H1 (cell line): ENCODE measurements around the gene SLC48A1. TPM values are rescaled to one million over a fixed set of nuclear protein-coding genes. Genes with fewer than 3 reads are reported as not detected.
A peak's percentile ranks its signal among the peaks of the same experiment; 100 is the strongest.

Source experiments
- CTCF ChIA-PET: fragments of 300-600 bp; sonication (Branson Sonifier 250); formaldehyde crosslinking; loops from one replicate; lab custom pipeline; 2021; ENCODE audit not compliant: partially characterized antibody; lab: Charles Lee
- POLR2A ChIA-PET: fragments of 300-600 bp; sonication (Branson Sonifier 250); formaldehyde crosslinking; loops from one replicate; lab custom pipeline; 2021; ENCODE audit warnings: inconsistent platforms; ENCODE audit not compliant: partially characterized antibody; lab: Charles Lee
- DNase-seq, 2 experiments: peaks; one replicate each; pipeline versions ENCODE4 v3.0.0 to v3.0.0-alpha.2; 2010 to 2022; ENCODE audit warnings: low spot score in 2 of 2, low read depth in 1 of 2, mixed read lengths in 1 of 2
- FAIRE-seq: peaks from 2 replicates; lab custom pipeline; 2011; peaks lifted over from hg19 to GRCh38; lab: Jason Lieb, UNC
- H2AFZ ChIP-seq: 2 replicates; pipeline ENCODE4 v1.8.1; 2012; ENCODE audit warnings: low read length, inconsistent platforms
- H2AK5ac ChIP-seq: 2 replicates; pipeline ENCODE4 v1.6.1; 2013; ENCODE audit warnings: low read depth, low read length
- H2BK120ac ChIP-seq: replicated peaks from 2 replicates; pipeline ENCODE3; 2013; ENCODE audit warnings: low read depth, low read length, inconsistent platforms
- H2BK12ac ChIP-seq: 2 replicates; pipeline ENCODE4 v1.6.1; 2013; ENCODE audit warnings: low read depth, low read length
- H2BK15ac ChIP-seq: 2 replicates; pipeline ENCODE4 v1.6.1; 2013; ENCODE audit warnings: low read length
- H2BK20ac ChIP-seq: 2 replicates; pipeline ENCODE4 v1.6.1; 2013; ENCODE audit warnings: low read length
- H2BK5ac ChIP-seq: 2 replicates; pipeline ENCODE4 v1.6.1; 2013; ENCODE audit warnings: low read depth, low read length
- H3K14ac ChIP-seq: 2 replicates; pipeline ENCODE4 v1.6.1; 2013; ENCODE audit warnings: inconsistent platforms; ENCODE audit not compliant: insufficient read length
- H3K18ac ChIP-seq: 2 replicates; pipeline ENCODE4 v1.6.1; 2013; ENCODE audit warnings: low read length; ENCODE audit errors: extremely low read depth
- H3K23ac ChIP-seq: 2 replicates; pipeline ENCODE4 v1.6.1; 2013; ENCODE audit warnings: inconsistent platforms; ENCODE audit not compliant: insufficient read length
- H3K23me2 ChIP-seq: 2 replicates; pipeline ENCODE4 v1.6.1; 2013; ENCODE audit warnings: low read depth, low read length
- H3K27ac ChIP-seq: 2 replicates; pipeline ENCODE4 v1.6.1; 2011; ENCODE audit warnings: low read depth, low read length, inconsistent platforms
- H3K27me3 ChIP-seq, 4 experiments: replicated peaks in 1 of 4; 1 replicate in 1 of 4; 2 replicates in 3 of 4; pipeline versions ENCODE4 v1.6.1 to v1.8.1; 2011 to 2013; ENCODE audit warnings: low read length in 3 of 4, mild to moderate bottlenecking in 3 of 4, inconsistent platforms in 2 of 4, mixed read lengths in 2 of 4, moderate library complexity in 1 of 4; ENCODE audit not compliant: control insufficient read depth in 3 of 4, insufficient read depth in 3 of 4; ENCODE audit errors: extremely low read depth in 1 of 4
- H3K36me3 ChIP-seq, 4 experiments: 2 replicates each; pipeline versions ENCODE4 v1.6.1 to v1.8.1; 2011 to 2013; ENCODE audit warnings: mild to moderate bottlenecking in 4 of 4, low read length in 3 of 4, moderate library complexity in 2 of 4, control low read depth in 1 of 4, inconsistent platforms in 1 of 4; ENCODE audit not compliant: insufficient read depth in 4 of 4, control insufficient read depth in 2 of 4
- H3K4ac ChIP-seq: replicated peaks from 2 replicates; pipeline ENCODE3; 2013; ENCODE audit warnings: low read length, low read depth, mixed read lengths, inconsistent platforms; ENCODE audit not compliant: insufficient read length
- H3K4me1 ChIP-seq, 4 experiments: replicated peaks in 1 of 4; 1 replicate in 1 of 4; 2 replicates in 3 of 4; pipeline versions ENCODE4 v1.6.1 to v1.8.1; 2011 to 2013; ENCODE audit warnings: low read length in 3 of 4, inconsistent platforms in 2 of 4, mixed read lengths in 1 of 4; ENCODE audit not compliant: insufficient read depth in 4 of 4, control insufficient read depth in 3 of 4
- H3K4me2 ChIP-seq, 2 experiments: 2 replicates each; pipeline versions ENCODE4 v1.6.1 to v1.8.1; 2011 to 2013; ENCODE audit warnings: low read depth in 2 of 2, low read length in 2 of 2, control low read depth in 1 of 2, inconsistent platforms in 1 of 2, mild to moderate bottlenecking in 1 of 2; ENCODE audit not compliant: insufficient read depth in 1 of 2
- H3K4me3 ChIP-seq, 4 experiments: fragments of 200-600, 300-600 bp in 1 of 4; sonication (generic), shearing (Covaris generic), sonication (Bioruptor Twin) in 1 of 4; 2 replicates each; pipeline versions ENCODE4 v1.5.1 to v1.8.1; 2011 to 2016; ENCODE audit warnings: low read length in 4 of 4, low read depth in 3 of 4, control low read depth in 2 of 4, inconsistent platforms in 2 of 4, mild to moderate bottlenecking in 2 of 4, mixed read lengths in 1 of 4, moderate library complexity in 1 of 4; ENCODE audit not compliant: insufficient read depth in 2 of 4; ENCODE audit errors: extremely low read depth in 1 of 4
- H3K56ac ChIP-seq: replicated peaks from 2 replicates; pipeline ENCODE3; 2013; ENCODE audit warnings: low read depth, mild to moderate bottlenecking, mixed read lengths, low read length, inconsistent platforms; ENCODE audit not compliant: insufficient read length
- H3K79me1 ChIP-seq: 2 replicates; pipeline ENCODE4 v1.6.1; 2013; ENCODE audit warnings: low read depth, low read length, control low read depth
- H3K79me2 ChIP-seq, 2 experiments: 2 replicates each; pipeline versions ENCODE4 v1.6.1 to v1.8.1; 2012 to 2013; ENCODE audit warnings: low read length in 2 of 2, mild to moderate bottlenecking in 2 of 2, inconsistent platforms in 1 of 2; ENCODE audit not compliant: insufficient read depth in 2 of 2, control insufficient read depth in 1 of 2
- H3K9ac ChIP-seq, 4 experiments: replicated peaks in 1 of 4; 1 replicate in 1 of 4; 2 replicates in 3 of 4; pipeline versions ENCODE4 v1.6.1 to v1.8.1; 2011 to 2013; ENCODE audit warnings: low read depth in 3 of 4, low read length in 3 of 4, control low read depth in 2 of 4, mild to moderate bottlenecking in 2 of 4, moderate library complexity in 2 of 4, inconsistent platforms in 1 of 4; ENCODE audit errors: extremely low read depth in 1 of 4
- H3K9me3 ChIP-seq, 2 experiments: 2 replicates each; pipeline versions ENCODE4 v1.6.1 to v1.8.1; 2012 to 2013; ENCODE audit warnings: mild to moderate bottlenecking in 2 of 2, moderate library complexity in 2 of 2, control low read depth in 1 of 2, inconsistent platforms in 1 of 2, low read depth in 1 of 2, low read length in 1 of 2, mixed read lengths in 1 of 2; ENCODE audit not compliant: insufficient read depth in 2 of 2
- H4K20me1 ChIP-seq, 2 experiments: replicated peaks in 1 of 2; 2 replicates each; pipeline versions ENCODE3 to v1.8.1; 2011 to 2013; ENCODE audit warnings: inconsistent platforms in 2 of 2, low read length in 2 of 2, mild to moderate bottlenecking in 1 of 2; ENCODE audit not compliant: insufficient read depth in 2 of 2, control insufficient read depth in 1 of 2
- H4K5ac ChIP-seq: 2 replicates; pipeline ENCODE4 v1.6.1; 2013; ENCODE audit warnings: low read length, low read depth, mixed read lengths, inconsistent platforms; ENCODE audit not compliant: insufficient read length
- H4K8ac ChIP-seq: 2 replicates; pipeline ENCODE4 v1.8.0; 2013; ENCODE audit warnings: mild to moderate bottlenecking, moderate library complexity, low read length, inconsistent platforms; ENCODE audit not compliant: insufficient read depth; ENCODE audit errors: extremely low read depth
- H4K91ac ChIP-seq: replicated peaks from 2 replicates; pipeline ENCODE3; 2013; ENCODE audit warnings: low read length, mixed read lengths, inconsistent platforms; ENCODE audit not compliant: insufficient read length
- BCL11A ChIP-seq, 2 experiments: IDR thresholded peaks; one replicate each; pipeline ENCODE4 v1.6.1; 2011; ENCODE audit warnings: low read depth in 2 of 2, low read length in 2 of 2, mild to moderate bottlenecking in 2 of 2
- CBX5 ChIP-seq: fragments of 300-800, 300-1000 bp; sonication (generic); IDR thresholded peaks from 2 replicates; pipeline ENCODE4 v1.7.1; 2016; ENCODE audit warnings: antibody characterized with exemption, low read length, low read depth
- PHF8 ChIP-seq: fragments of 200-600 bp; sonication (generic); conservative IDR thresholded peaks from 2 replicates; pipeline ENCODE4 v1.7.1; 2012; ENCODE audit warnings: low read depth, mild to moderate bottlenecking, inconsistent platforms, low read length, moderate library complexity
- SAP30 ChIP-seq: fragments of 300-600 bp; sonication (generic); IDR thresholded peaks from 2 replicates; pipeline ENCODE4 v1.7.1; 2012; ENCODE audit warnings: low read length, moderate library complexity, mild to moderate bottlenecking, inconsistent platforms; ENCODE audit not compliant: insufficient read depth, insufficient replicate concordance
- SP1 ChIP-seq: IDR thresholded peaks from 2 replicates; pipeline ENCODE4 v1.6.1; 2011; ENCODE audit warnings: low read depth, low read length
- SP2 ChIP-seq: IDR thresholded peaks from 2 replicates; pipeline ENCODE4 v1.6.1; 2012; ENCODE audit warnings: mild to moderate bottlenecking, low read length, inconsistent platforms
- TAF1 ChIP-seq: IDR thresholded peaks from 2 replicates; pipeline ENCODE4 v1.6.1; 2011; ENCODE audit warnings: mild to moderate bottlenecking, low read depth, low read length
- TBP ChIP-seq: IDR thresholded peaks from 2 replicates; pipeline ENCODE4 v1.6.1; 2011; ENCODE audit warnings: low read depth, low read length, improper control_type of control experiment
- USF2 ChIP-seq: IDR thresholded peaks from 2 replicates; pipeline ENCODE4 v1.6.1; 2011; ENCODE audit warnings: low read length, improper control_type of control experiment
- WGBS, 2 experiments: shearing (Covaris generic) in 1 of 2; methylation state at CpG; one replicate each; pipeline versions ENCODE4 v1.1.6 to v1.1.7; 2013 to 2015; ENCODE audit warnings: low lambda C conversion rate in 2 of 2, mixed read lengths in 2 of 2, inconsistent platforms in 1 of 2, low coverage in 1 of 2, missing lambda C conversion rate in 1 of 2; ENCODE audit not compliant: insufficient replicate concordance in 2 of 2, insufficient coverage in 1 of 2, insufficient read length in 1 of 2; ENCODE audit errors: extremely low coverage in 1 of 2, missing lambda C conversion rate in 1 of 2; 5-methylcytosine and 5-hydroxymethylcytosine counted together
- polyA plus RNA-seq, 7 experiments: library from polyadenylated mRNA; depleted of rRNA in 3 of 7; stranded (reverse) in 5 of 7; unstranded in 2 of 7; fragments of >200 nt in 5 of 7; fragments of 200-250 nt in 2 of 7; gene quantifications; 1 replicate in 5 of 7; 2 replicates in 1 of 7; 4 replicates in 1 of 7; pipeline versions ENCODE4 v1.2.1 to v1.2.3, GENCODE V29; 2011 to 2013; ENCODE audit warnings: missing spikeins in 2 of 7, mixed read lengths in 2 of 7
- total RNA-seq: library from RNA; stranded (reverse); fragmentation: NEBNext Ultra II Directional; extraction: Animal tissue kit (Norgen Biotek cat#: 25700); gene quantifications from 2 replicates; pipeline ENCODE4 v1.2.1, GENCODE V29; 2021
- TF ChIP-seq, protein P1 (sequence below), 3 experiments: IDR thresholded peaks; 1 replicate in 2 of 3; 2 replicates in 1 of 3; pipeline versions ENCODE4 v1.5.1 to v1.6.1; 2011; ENCODE audit warnings: low read length in 3 of 3, mild to moderate bottlenecking in 3 of 3, inconsistent platforms in 2 of 3, low read depth in 1 of 3, moderate library complexity in 1 of 3; ENCODE audit not compliant: insufficient read depth in 1 of 3; ENCODE audit errors: control extremely low read depth in 1 of 3

SLC48A1 gene
- total and polyA plus RNA-seq, 2 of the 8 experiments (the other 6 are each of a cell fraction or from before 2014, with no cell fraction given): 9.5 to 14.1 TPM

DNA sequence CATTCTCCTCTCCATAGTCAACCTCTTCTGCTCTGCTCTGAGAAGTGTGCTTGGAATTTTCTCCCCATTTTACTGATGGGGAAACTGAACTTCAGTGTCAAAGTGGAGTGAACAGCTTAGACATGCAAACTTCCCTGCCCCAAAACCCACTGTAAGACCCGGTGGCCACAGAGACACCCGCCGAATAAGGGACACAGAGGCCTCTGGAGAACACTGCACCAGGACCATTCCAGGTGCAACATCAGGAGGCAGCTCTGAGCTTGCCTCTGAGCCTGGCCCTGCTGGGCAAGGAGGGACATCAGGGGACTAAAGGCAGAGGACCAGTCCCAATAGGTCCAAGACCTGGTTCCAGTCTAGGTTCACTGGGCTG lies 45.0 kb downstream of the SLC48A1 start:
- Histone ChIP-seq H3K9me3 (no peaks in the 10 kb centered on the region), H3K4me2 (peak overlapping the region; percentile 42 to 82; a peak in 2 of 4 replicates), H4K91ac (no peak overlapping the region), H3K27ac (no peak overlapping the region), H4K5ac (no peak overlapping the region), H3K79me1 (peaks cover 8% of the 10 kb centered on the region), H2AK5ac (no peak overlapping the region), H3K9ac (no peak overlapping the region), H3K18ac (no peak overlapping the region), H3K4me3 (peak overlapping the region in 1 of 4 experiments; percentile 79; a peak in 2 of 8 replicates), H3K4me1 (peaks cover 14 to 58% (median 48%) of the 10 kb centered on the region in 4 experiments), H3K23ac (no peak overlapping the region), H3K79me2 (peaks cover 4 to 56% of the 10 kb centered on the region in 2 experiments; a peak in 3 of 4 replicates), H3K4ac (no peak overlapping the region), H4K20me1 (peaks cover 2 to 16% of the 10 kb centered on the region in 2 experiments), H2BK20ac (no peak overlapping the region), H3K23me2 (peaks cover 9% of the 10 kb centered on the region), H2BK5ac (peak overlapping the region; percentile 69; the same call in 1 of the 2 replicates), H2BK120ac (no peak overlapping the region), H3K36me3 (no peaks in the 10 kb centered on the region), H3K14ac (no peak overlapping the region), H2BK12ac (peak overlapping the region; percentile 22; the same call in 1 of the 2 replicates), H3K56ac (no peak overlapping the region), H2AFZ (no peak overlapping the region), H4K8ac (no peak overlapping the region), H3K27me3 (no peaks in the 10 kb centered on the region; a peak in 1 of 7 replicates), H2BK15ac (no peak overlapping the region)
- ChIA-PET CTCF (interaction anchor here (0.9 to 58.8 kb wide), 15 partner anchors 8 to 347 kb away, joined by 3 to 2001 read pairs (median 7); partner anchors contain the start of gene RAPGEF3), POLR2A (interaction anchor here (1.7 to 29.3 kb wide), 3 partner anchors 16 to 20 kb away, joined by 5 to 480 read pairs (median 12); no protein-coding TSS in a partner anchor)
- 91% methylated on average over 3 of the region's 3 CpGs; no CpG with 5 or more reads in 1 of the 2 experiments for WGBS, 2 experiments
- FAIRE-seq (no peak), DNase-seq (no peak)
- TF ChIP-seq TBP (no peak), CBX5 (no peak), TAF1 (no peak), BCL11A (IDR thresholded peaks at IDR 0.05; ENCODE audit: low read depth in 2 of 2, low read length in 2 of 2) (no peak), SP2 (no peak), SP1 (no peak), USF2 (no peak), PHF8 (no peak), SAP30 (no peak)
- TF ChIP-seq, protein P1, sequence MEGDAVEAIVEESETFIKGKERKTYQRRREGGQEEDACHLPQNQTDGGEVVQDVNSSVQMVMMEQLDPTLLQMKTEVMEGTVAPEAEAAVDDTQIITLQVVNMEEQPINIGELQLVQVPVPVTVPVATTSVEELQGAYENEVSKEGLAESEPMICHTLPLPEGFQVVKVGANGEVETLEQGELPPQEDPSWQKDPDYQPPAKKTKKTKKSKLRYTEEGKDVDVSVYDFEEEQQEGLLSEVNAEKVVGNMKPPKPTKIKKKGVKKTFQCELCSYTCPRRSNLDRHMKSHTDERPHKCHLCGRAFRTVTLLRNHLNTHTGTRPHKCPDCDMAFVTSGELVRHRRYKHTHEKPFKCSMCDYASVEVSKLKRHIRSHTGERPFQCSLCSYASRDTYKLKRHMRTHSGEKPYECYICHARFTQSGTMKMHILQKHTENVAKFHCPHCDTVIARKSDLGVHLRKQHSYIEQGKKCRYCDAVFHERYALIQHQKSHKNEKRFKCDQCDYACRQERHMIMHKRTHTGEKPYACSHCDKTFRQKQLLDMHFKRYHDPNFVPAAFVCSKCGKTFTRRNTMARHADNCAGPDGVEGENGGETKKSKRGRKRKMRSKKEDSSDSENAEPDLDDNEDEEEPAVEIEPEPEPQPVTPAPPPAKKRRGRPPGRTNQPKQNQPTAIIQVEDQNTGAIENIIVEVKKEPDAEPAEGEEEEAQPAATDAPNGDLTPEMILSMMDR (IDR thresholded peaks at IDR 0.05; ENCODE audit: control extremely low read depth in 1 of 3, insufficient read depth in 1 of 3, low read depth in 1 of 3, low read length in 3 of 3): no peak
